SHP77 treated with DMSO at 0.1 percent for 48 hours (cell line): Measurements from ENCODE around the gene TIMM22.
"Not testable (repeated sequence)": the region's sequence is repeated elsewhere in the genome, so short reads cannot be mapped to it uniquely, and the experiment has no call there.

ENCODE experiments used
- DNase-seq: peaks from one replicate; lab custom pipeline; 2025; lab: John Stamatoyannopoulos, UW

TIMM22 gene

DNA sequence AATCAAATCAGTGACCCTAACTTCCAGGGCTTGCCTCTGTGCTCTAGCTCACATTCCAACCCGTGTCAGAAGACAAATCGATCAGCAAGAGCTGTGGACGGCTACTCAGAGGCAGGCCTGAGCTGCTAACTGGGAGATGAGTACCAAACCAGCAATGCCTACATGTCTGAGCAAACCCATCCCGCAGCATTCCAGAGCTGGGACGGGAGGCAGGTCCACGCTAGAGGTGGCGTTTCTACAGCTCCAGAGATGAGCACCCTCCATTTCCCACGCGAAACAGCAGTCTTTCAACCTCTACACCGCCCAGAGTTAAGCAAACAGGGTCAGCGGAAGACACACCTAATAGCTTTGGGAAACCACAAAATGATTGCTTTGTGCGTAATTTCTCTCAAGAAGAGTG lies 23.9 kb upstream of the TIMM22 start:
- DNase-seq = no peak

DNA sequence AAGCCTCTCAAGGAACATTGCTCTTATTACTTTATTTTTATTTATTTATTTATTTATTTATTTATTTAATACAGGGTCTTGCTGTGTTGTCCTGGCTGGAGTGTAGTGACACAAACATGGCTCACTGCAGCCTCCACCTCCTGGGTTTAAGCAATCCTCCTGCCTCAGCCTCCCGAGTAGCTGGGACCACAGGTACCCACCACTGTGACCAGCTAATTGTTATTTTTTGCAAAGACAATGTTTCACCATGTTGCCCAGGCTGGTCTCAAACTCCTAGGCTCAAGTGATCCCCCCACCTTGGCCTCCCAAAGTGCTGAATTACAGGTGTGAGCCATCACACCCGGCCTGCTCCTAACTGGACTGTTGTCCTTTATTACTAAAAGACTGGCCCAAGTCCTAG lies 22.2 kb upstream of the TIMM22 start:
- not testable (repeated sequence) for DNase-seq

DNA sequence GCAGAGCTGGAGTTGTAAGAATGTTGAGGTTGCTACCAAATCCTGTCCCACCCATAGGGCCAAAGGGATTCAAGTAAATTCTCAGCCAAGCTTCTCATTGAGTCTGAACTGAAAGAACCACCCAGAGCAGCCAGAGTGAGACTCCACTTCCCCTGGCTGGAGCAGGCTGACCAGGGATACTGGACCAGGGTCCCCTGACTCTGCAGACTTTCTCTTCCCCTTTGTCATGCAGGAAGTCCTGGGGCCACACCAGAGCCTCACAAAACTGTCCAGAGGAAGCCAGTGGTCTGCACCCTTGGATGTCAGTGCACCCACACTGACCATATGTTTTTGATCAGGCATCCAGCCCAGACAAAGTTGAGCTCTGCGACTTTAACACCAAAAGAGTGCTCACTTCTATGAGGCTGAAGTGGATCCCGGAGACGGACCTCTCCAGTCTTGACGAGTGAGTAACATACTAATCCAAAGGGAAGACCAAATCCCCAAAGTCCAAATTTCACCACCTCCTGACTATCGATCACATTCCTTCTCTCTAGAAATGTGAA lies 21.5 kb upstream of the TIMM22 start:
- no peak for DNase-seq

DNA sequence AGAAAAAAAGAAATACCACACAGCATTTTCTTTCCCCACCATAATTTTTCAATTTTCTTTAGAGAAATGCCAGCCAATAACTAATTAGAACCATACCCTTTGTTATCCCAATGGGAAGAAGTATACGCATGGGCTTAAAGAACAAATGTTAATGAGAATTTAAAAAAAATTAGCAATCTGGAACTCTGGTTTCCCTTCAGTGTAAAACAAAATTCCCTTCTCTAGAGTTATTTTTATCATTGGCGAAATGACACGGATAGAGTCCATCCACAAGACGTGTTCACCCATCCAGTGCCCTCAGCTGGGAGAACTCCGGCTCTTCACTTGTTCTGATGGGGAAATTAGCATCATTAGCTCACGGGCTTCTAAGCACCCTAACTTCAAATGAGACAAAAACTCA lies 20.6 kb upstream of the TIMM22 start:
- no peak for DNase-seq

DNA sequence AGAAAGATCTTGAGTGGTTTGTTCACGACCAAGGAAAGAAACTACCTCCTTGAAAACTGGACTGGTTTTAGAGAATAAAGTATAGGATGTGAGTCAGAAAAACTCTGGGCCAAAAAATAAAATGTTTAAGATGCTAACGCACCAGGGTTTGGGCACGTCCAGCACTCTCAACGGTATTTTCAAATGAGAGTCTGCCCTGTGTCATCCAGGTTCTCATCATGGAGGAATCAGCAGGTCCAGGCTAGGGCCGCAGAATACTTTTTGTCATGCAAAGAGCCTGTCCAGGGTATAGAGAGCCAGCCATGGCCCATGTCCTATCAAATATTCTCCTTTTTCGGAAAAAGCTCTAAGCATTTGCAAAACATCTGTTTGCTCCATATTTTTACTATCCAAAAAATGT lies 19.8 kb upstream of the TIMM22 start:
- DNase-seq = no peak

DNA sequence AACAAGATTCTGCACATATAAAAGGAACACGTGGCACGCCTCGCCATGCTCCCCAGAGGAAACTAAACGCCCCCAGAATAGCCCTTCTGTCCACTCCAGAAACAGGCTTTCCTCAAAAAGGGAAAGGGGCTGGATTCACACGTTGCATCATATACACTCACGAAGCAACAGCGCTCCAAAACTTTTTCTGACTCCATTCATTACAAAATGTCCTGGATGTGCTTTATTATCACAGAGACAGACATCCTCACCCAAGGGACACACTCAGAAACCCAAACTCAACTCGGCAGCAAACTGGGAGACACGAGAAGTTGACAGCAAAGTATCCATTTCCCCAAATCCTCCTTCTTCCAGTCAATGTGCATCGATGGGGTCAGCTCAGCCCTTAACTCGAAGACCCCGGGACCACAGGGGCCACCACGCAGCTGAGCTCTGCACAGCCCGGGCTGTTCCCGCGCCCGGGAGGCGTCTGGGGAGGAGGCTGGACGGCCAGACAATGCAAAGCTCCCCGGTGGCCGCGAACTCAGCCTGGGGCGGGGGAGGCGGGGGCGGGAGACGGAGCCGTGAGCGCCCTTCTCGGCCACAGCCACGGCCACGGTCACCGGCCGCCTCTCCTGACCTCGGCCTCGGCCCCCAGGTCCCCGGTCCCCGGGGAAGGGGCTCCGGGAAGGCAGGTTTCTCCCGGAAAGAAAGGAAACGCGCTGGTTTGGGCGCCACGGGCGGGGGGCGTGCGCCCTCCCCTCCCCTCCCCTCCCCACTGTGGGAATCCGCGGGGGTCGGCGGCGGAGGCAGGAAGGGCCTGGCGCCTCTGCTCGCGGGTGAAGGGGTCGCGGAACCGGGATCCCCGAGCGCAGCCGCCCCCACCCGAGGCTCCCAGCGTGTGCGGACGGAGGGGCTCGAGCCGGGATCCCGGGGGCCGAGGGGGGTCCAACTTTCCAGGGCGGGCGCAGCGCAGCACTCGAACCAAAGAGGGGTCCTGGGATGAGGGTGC lies 18.5 kb upstream of the TIMM22 start:
- DNase-seq = no peak

DNA sequence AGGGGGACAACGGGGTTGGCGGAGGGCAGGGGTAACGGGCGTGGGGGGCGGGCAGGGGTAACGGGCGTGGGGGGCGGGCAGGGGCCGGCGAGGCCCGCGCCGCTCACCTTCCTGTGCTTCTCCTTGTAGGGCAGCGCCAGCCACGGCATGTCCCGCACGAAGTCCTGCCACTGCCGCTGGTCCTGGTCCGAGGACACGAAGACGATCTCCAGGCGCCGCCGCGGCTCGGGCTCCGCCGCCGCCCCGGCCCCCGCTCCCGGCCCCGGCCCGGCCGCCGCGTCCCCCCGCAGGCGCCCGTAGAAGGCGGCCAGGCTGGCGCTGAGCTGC lies 17.8 kb upstream of the TIMM22 start:
- no peak for DNase-seq

DNA sequence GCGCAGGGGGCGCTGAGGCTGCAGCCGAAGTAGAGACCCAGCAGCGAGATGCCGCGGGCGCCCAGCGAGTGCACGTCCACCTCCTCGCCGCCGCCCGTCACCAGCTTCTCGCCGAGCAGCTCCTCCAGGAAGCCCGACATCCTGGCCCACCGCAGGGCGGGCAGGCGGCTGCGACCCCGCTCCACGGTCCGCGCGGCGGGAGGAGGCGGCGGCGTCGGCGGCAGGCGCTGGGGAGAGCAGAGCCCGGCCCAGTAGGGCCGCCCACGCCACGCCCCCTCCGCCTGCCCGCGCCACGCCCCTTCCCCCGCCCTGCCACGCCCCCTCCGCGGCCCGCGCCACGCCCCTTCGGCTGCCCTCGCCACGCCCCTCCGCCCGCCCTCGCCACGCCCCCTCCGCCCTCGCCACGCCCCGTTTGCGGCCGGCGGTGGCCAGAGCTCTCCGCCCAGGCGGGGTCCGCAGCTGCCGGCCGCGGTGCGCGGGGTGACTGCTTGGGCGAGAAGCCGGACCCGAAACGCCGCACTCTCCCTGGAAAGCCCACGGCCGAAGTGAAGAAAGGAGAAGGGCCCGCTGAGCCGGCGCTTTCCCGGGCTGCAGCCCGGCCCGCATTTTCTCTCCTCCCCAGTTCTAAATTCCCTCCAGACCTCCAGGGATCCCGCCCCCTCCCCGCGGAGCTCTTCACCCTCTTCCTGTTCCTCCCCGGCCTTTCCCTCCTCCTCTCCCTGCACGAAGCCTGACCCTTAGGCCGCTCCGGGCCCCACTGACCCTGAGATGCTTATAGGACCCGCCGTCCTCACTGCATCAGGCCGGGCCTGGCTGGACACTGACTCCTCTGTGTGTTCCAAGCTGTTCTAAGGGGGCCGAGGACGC lies 17.2 kb upstream of the TIMM22 start, which contains the start of gene NXN:
TSS of gene NXN (minus strand) at position 238 of the 867 bp plus-strand sequence.
- DNase-seq = peak; percentile 39

DNA sequence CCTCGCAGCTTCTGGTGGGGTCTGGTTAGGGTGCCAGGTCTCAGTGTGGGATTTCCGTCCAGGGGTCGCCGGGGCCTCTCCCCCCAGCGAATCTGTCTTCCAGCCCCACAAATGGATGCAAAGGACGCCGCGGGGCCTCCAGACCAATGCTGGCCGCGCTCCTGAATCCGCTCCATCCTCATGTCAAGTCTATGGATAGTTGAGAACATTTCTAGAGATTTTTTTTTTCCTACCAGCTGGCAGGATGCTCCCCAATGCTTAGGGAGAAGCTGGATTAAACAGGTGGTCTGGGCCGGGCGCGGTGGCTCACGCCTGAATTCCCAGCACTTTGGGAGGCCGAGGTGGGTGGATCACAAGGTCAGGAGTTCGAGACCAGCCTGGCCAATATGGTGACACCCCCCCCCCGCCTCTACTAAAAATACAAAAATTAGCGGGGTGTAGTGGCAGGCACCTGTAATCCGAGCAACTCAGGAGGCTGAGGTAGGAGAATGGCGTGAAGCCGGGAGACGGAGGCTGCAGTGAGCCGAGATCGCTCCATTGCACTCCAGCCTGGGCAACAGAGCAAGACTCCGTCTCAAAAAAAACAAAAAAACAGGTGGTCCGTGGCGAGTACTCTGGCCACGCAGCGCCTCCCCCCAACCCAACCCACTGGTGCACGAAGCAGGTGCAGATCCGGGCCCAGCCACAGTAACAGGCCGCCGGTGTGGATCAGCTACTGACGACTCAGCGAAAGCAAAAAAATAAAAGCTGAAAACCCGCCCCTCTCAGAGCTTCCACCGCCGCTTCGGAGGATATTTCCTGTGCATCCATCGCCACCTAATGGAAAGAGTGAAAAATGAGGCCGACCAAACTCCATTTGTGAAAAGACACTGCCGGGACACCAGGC lies 16.3 kb upstream of the TIMM22 start:
- peak; percentile 84 for DNase-seq

DNA sequence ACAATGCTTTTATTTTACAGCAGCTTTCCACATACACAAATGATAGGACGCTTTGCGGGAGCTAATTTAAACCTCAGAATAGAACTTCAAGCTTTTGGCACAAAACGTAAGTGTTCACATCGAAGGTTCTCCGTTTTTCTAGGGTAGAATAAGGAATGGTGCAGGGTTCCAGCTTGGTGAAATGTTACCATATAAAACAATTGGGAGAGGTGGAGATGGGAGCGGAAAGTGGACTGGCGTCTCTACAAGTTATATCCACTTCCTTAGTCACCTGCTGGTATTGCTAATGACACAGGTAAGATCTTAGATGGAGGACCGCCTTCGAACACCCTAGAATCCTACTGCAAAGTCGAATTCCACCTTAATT lies 15.7 kb upstream of the TIMM22 start:
- no peak for DNase-seq

DNA sequence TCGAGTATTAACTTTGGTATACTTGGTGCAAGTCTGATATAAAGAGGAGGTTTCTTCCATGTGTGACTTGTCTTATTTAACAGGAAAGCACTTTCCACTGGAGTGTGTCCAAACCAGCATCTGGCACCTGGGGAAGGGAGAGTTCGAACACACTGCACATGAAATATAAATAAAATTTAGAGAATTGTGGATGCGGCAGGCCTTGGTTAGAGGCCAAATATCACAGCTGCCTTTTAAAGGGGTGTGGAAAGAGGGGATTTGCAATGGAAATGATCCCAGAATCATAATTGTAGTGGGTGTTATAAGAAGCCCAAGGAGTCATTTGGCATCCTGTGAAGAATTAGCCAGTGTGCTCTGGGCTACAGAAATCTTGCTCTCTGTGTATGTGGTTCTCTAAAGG lies 13.0 kb upstream of the TIMM22 start:
- no peak for DNase-seq

DNA sequence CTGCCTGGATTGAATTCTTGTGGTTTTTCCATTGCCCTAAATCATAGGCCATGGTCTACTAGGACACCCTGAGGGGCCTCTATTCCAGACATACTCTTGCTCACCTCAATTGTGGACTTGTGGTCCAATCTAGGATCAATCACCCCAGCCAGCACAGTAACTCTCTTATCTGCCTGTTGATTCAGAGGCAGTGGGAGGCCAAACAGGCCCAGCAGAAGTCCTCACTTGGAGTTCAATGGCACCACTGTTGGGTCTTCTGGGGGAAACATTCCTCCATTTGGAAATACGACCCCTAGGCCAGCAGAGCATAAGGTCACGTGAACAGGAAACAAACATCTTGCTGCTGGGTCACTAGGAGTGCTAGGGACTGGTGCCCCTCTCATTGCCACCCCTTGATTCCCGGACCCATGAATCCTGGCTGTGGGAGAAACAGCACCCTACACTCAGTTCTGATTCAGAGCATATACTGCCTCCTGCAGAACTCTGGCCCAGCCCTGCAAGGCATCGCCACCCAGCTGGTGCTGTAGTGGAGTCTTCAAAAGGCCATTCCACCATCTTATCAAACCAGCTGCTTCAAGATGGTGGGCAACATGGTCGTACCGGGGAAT lies 10.5 kb upstream of the TIMM22 start:
- DNase-seq = no peak

DNA sequence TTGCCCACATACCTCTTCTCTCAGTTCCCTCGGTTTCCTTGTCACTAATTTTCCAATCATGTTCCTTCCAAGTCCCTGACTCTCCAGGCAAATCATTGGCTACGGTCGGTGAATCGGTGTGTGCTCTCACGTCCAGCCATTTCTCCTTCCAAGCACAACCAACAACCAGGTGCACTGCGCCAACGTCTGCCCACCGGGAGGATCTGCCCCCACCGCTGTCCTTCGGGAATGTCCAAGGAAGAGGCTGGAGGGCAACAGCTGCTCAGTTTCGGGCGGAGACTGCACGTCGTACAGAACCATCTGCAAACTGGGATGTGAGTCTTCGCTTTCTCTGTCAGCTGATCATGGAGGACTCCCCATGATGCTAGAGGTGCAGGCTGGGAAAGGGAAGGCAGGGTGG lies 9.0 kb upstream of the TIMM22 start:
- DNase-seq = no peak

DNA sequence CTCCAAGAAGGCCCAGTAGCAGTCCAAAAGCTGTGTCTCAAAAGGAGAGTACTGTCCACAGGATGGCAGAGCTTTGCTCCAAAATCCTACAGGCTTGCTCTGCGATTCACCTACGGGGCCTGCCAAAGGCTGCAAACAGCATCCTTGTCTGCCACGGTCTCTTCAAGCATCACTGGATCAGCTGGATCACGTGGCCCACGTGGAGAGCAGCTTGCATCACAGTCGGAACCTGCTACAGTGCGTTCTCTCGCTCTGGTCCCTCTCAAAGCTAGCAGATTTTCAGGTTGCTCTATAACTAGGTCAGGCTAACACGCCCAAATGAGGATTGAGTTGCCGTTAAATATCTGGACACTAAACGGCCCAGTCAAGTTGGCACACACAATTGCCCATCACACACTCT lies 8.4 kb upstream of the TIMM22 start:
- DNase-seq = no peak

DNA sequence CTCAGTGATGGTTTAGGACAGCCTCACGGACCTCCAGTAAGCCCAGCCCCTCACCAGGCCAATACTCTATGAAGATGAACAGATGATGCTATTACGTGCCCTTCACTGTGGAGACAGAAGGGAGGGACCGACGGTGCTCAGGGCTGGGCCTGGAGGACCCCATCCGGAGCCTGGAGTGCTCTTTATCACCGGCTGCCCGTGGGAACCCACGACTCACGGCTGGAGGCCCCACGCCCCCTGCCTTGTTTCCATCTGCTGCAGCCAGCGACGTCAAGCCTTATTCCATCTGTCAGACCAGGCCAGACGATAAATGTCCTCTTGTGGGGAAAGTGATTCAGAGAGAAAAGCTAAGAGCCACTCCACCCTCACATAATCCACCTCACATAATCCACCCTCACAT lies 4.0 kb upstream of the TIMM22 start:
- DNase-seq = no peak

DNA sequence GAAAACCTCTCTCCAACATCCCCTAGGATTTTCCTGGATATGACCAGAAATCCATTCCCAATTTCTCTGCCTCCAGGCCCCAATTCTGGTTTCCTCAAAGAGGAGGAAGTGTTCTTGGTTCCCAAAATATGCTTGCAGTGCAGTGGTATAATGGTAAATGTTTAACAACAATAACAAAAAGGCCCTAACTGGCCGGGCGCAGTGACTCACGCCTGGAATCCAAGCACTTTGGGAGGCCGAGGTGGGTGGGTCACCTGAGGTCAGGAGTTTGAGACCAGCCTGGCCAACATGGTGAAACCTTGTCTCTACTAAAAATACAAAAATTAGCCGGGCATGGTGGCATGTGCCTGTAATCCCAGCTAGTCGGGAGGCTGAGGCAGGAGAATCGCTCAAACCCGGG lies 1.6 kb upstream of the TIMM22 start:
- not testable (repeated sequence) for DNase-seq

DNA sequence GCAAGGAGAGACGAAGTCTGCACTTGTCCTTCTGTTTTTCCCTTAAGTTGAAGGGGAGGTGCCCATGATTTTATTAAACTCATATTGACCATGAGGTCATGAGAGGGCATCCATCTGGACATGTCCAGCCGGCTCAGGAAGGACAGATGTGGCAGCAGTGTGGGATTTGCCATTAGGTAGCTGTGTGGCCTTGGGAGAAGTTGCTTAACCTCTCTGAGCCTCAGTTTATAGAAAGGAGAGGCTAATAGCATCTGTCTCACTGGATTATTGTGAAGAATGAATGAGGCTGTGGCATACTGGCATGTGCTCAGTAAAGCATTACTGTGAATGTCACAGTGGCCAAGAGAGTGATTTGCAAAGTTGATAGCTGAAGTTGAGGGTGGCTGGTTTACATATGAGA lies 1.2 kb downstream of the TIMM22 start:
- DNase-seq = no peak

DNA sequence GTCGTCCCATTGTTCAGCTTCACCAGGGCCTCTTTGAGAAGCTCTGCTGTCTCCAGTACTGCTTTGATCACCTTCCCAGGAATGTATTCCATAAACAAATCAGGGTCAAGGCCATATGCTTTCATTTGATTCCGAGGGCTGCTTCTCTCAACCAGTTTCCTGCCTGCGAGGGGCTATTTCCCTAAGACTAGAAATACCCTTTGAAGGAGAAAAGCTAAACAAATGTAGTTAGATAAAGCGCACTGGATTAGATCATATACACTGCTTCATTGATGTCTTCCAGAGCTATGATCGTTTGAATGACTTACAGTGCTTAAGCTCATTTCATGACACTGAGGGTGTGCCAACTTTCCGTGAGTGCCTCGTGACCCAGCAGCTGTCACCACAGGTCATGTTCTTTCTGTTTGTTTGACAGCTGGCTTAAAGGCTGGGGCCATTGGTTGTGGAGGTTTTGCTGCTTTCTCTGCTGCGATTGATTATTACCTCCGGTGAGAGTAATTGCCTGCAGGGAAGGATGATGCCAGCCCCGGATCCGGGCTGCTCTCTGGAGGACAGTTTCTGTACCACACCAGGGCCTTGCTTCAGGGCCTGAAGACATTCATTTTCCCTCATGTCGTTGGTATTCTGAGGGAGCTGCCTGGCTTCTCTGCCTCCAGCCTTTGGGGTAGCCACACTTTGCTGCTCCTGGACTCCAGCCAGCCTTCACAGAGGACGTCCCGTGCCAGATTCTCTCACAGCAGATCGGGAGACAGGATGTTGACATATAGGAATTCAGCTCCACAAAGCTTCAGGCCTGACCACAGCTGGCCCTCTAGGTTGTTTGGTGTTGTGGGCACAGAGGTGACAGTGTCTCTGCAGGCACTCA lies 3.9 kb downstream of the TIMM22 start:
- DNase-seq = no peak

DNA sequence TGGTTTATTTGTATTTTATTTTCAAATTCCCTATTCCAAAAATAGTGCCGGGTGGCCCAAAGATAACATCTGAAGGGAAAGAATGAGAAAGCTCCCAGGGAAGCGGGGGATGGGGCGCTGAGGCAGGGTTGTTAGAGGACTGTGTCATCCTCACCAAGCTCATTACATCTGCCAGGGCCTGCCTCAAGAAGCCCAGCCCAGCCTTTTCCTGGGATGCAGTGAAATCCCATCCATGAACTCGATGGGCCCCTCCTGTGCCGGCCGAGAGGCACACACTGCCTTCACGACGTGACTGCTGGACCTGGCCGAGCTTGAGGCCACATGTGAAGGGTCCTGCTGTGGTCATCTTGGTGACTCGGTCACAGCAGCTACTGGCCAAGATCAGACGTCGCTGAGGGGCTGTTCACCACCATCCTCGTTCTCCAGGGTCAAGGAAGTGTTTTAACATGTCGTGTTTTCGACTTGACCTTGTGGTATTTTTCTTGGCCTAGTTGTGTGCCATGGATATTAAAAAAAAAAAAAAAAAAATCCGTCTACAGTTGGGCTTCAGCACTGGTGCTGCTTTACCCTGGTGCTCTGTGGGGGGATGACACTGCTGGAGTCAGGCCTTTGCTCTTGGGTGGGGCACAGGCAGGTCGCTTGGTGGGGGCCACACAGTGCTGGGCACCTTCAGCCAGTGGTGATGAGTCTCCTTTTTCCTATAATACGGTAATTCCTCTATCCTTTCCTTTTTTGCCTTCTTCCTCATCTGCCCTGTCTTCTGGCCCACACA lies 4.9 kb downstream of the TIMM22 start:
- no peak for DNase-seq

DNA sequence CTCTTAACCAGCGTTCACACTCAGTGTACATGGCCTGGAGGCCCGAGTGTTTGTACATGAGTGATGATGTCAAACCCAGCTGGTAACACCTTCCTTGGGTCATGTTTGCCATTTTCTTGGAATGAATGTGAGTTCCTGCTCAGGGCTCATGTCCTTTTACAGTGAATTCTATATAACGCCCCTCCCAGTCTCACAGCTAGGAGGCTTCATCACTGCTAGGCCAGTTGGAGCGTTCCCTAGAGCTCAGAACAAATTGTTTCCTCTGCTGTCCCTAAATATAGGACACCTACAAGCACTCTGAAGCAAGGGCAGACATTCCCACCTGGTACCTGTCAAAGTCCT lies 5.5 kb downstream of the TIMM22 start:
- DNase-seq = no peak
